Ishikawa (cell line): ENCODE data around the gene GBF1.

Experiments
- CEBPB ChIP-seq: IDR thresholded peaks from 2 replicates; pipeline ENCODE4 v1.6.1; 2012
- CREB1 ChIP-seq: IDR thresholded peaks from 2 replicates; pipeline ENCODE4 v1.6.1; 2012; ENCODE audit warnings: low read depth
- EGR1 ChIP-seq: IDR thresholded peaks from 2 replicates; pipeline ENCODE4 v1.6.1; 2012
- EP300 ChIP-seq: IDR thresholded peaks from 2 replicates; pipeline ENCODE4 v1.6.1; 2012; ENCODE audit warnings: borderline replicate concordance
- FOXM1 ChIP-seq: IDR thresholded peaks from 2 replicates; pipeline ENCODE4 v1.6.1; 2012; ENCODE audit warnings: low read depth, borderline replicate concordance
- MAX ChIP-seq: IDR thresholded peaks from 2 replicates; pipeline ENCODE4 v1.6.1; 2012
- NFIC ChIP-seq: IDR thresholded peaks from 2 replicates; pipeline ENCODE4 v1.6.1; 2012
- RAD21 ChIP-seq: IDR thresholded peaks from 2 replicates; pipeline ENCODE4 v1.6.1; 2012; ENCODE audit warnings: low read depth
- TAF1 ChIP-seq: IDR thresholded peaks from 2 replicates; pipeline ENCODE4 v1.6.1; 2012; ENCODE audit warnings: low read depth, mild to moderate bottlenecking
- TCF12 ChIP-seq: IDR thresholded peaks from 2 replicates; pipeline ENCODE4 v1.6.1; 2012; ENCODE audit warnings: low read depth
- TEAD4 ChIP-seq: IDR thresholded peaks from 2 replicates; pipeline ENCODE4 v1.6.1; 2012
- USF1 ChIP-seq: IDR thresholded peaks from 2 replicates; pipeline ENCODE4 v1.6.1; 2012
- YY1 ChIP-seq: IDR thresholded peaks from 2 replicates; pipeline ENCODE4 v1.6.1; 2012; ENCODE audit warnings: low read depth
- ZBTB7A ChIP-seq: IDR thresholded peaks from 2 replicates; pipeline ENCODE4 v1.6.1; 2012; ENCODE audit warnings: low read depth
- TF ChIP-seq, protein P1 (sequence below): IDR thresholded peaks from 2 replicates; pipeline ENCODE4 v1.6.1; 2012; ENCODE audit warnings: low read depth, mild to moderate bottlenecking

Gene GBF1

DNA sequence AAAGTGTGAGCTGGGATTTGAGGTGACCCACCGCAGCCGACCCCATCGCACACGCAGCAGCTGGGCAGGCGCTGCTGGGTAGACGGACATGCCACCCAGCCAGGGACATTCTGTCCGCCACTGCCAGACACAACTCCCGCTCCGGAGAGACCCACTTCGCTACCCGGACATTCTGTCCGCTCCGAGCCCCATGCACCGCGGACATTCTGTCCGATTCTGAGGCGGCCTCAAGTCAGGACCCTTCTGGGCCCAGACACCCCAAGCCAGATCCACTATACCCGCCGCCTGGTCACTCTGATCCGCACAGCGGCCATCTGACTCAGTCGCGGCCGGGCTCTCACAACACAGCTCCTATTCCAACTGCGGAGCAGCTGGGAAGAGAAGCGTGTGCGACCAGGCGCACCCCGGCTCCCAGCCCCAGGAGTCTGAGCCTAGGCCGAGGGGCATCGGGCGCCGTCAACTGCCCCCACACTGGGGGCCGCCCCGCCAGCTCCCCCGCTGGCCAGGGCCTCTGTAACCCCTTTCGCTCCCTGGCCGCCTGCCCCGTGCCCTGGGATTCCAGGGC, 4.8 kb upstream of the GBF1 start:
- TF ChIP-seq USF1 (no peak), NFIC (no peak), TAF1 (no peak), CEBPB (no peak), CREB1 (no peak), EGR1 (no peak), ZBTB7A (no peak), RAD21 (no peak), TCF12 (no peak), YY1 (no peak)

DNA sequence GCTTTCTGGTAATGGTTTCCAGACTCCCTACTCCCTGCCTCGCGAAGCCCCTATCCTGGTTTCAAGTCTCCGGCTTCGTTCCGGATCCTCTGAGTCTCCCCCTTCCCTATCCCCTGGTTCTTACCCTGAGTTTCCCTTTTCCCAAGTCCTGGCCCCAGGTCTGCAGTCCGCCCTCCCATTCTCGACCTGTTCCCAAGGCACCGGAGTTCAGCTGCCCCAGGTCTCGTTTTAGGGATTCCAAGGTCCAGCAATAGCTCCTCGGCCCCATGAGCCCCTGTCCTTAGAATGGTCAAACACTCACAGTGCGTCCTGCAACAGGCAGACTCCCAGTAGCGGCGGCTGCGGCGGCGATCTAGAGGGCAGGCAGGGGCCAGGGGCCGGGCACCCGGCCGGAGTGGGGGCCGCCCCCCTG, 4.3 kb upstream of the GBF1 start:
- TF ChIP-seq YY1 (0 out of 2 replicates have a peak, but pooled peaks have one; percentile 5), EP300 (no peak)

DNA sequence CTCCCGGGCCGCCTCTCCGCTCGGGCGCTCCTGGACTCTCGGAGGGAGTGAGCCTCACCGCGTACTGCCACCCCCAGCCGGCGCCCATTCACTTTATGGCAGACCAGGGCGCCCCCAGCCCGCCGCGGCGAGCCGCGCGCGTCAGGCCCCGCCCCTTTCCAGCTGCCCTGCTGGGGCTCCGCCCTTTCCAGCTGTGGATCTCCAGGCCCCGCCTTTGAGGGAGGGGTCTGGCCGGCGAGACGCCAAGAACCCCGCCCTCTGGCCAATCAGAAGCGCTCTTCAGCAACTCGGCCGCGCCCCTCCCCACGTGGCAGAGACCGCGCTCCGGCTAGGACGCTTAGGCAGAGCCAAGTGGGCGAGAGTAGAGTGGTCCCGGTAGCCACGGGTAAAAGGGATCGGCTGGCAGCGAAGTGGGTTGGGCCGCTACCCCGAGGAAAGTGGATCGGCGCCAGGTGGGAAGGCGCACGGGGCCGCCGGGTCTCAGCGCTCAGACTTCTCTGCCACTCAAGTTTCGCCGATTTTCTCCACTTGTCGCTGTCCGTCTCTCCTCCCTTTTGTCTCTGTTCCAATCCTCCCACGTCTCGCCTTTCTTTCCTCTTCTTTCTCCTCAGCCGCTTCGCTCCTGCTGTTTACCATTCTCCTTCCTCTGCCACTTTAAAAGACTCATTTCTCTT, 3.8 kb upstream of the GBF1 start, which contains the start of gene PITX3:
Gene PITX3, minus strand, starts transcription at position 69 of the 674 bp plus-strand sequence. CDS start 9,432 bp downstream, outside the sequence.
- TF ChIP-seq, protein P1, sequence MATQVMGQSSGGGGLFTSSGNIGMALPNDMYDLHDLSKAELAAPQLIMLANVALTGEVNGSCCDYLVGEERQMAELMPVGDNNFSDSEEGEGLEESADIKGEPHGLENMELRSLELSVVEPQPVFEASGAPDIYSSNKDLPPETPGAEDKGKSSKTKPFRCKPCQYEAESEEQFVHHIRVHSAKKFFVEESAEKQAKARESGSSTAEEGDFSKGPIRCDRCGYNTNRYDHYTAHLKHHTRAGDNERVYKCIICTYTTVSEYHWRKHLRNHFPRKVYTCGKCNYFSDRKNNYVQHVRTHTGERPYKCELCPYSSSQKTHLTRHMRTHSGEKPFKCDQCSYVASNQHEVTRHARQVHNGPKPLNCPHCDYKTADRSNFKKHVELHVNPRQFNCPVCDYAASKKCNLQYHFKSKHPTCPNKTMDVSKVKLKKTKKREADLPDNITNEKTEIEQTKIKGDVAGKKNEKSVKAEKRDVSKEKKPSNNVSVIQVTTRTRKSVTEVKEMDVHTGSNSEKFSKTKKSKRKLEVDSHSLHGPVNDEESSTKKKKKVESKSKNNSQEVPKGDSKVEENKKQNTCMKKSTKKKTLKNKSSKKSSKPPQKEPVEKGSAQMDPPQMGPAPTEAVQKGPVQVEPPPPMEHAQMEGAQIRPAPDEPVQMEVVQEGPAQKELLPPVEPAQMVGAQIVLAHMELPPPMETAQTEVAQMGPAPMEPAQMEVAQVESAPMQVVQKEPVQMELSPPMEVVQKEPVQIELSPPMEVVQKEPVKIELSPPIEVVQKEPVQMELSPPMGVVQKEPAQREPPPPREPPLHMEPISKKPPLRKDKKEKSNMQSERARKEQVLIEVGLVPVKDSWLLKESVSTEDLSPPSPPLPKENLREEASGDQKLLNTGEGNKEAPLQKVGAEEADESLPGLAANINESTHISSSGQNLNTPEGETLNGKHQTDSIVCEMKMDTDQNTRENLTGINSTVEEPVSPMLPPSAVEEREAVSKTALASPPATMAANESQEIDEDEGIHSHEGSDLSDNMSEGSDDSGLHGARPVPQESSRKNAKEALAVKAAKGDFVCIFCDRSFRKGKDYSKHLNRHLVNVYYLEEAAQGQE: peak; percentile 59
- peak; percentile 28; the same call in 1 of the 2 replicates for TF ChIP-seq CREB1
- TF ChIP-seq ZBTB7A: peak; percentile 98
- TF ChIP-seq MAX: peak; percentile 98
- no peak for TF ChIP-seq TEAD4
- peak; percentile 71 for TF ChIP-seq NFIC
- TF ChIP-seq USF1: peak; percentile 90
- peak; percentile 74 for TF ChIP-seq EGR1
- TF ChIP-seq FOXM1: no peak
- peak; percentile 23; the same call in 1 of the 2 replicates for TF ChIP-seq TCF12
- peak; percentile 59; the same call in 1 of the 2 replicates for TF ChIP-seq TAF1
- TF ChIP-seq YY1: no peak
- no peak for TF ChIP-seq CEBPB

- TF ChIP-seq ZBTB7A: no peak
- TF ChIP-seq EGR1: no peak
- TF ChIP-seq YY1: no peak
- TF ChIP-seq USF1: no peak
- no peak for TF ChIP-seq FOXM1
- TF ChIP-seq NFIC: no peak
- no peak for TF ChIP-seq MAX
- TF ChIP-seq TAF1: no peak
- TF ChIP-seq RAD21: no peak
- no peak for TF ChIP-seq TEAD4
- no peak for TF ChIP-seq CEBPB
- TF ChIP-seq EP300: no peak
- TF ChIP-seq TCF12: no peak
- TF ChIP-seq, protein P1: no peak
- no peak for TF ChIP-seq CREB1
These were observed 3.2 kb upstream of the GBF1 start for GRCh38 chr10:102242118-102242485.

- TF ChIP-seq CEBPB (peak; percentile 78), EGR1 (no peak), RAD21 (no peak), TAF1 (no peak), ZBTB7A (no peak), TCF12 (no peak), MAX (no peak)
These were observed 2.0 kb upstream of the GBF1 start for GRCh38 chr10:102243309-102243708.

GRCh38 chr10:102245932-102246251, 560 bp downstream of the GBF1 start:
- TF ChIP-seq TEAD4 (no peak; the same call in 1 of the 2 replicates), ZBTB7A (no peak), TCF12 (no peak)
